AG04449 (cell line): ENCODE data around the gene C3.

Source experiments
- CTCF ChIA-PET: fragments of 350-600 bp; formaldehyde crosslinking; extraction: SDS; loops from one replicate; lab custom pipeline; 2021; ENCODE audit warnings: antibody characterized with exemption; lab: Yijun Ruan, JAX
- POLR2A ChIA-PET: fragments of 400-600, 350-600 bp; formaldehyde crosslinking; extraction: SDS; loops from one replicate; lab custom pipeline; 2020; ENCODE audit warnings: antibody characterized with exemption, inconsistent platforms; lab: Yijun Ruan, JAX
- DNase-seq: peaks from one replicate; pipeline ENCODE4 v3.0.0-alpha.2; 2010; ENCODE audit warnings: low read depth, low spot score
- H3K4me3 ChIP-seq: 2 replicates; pipeline ENCODE4 v1.5.1; 2011; ENCODE audit warnings: low read depth, mild to moderate bottlenecking, control low read depth, low read length
- CTCF ChIP-seq: IDR thresholded peaks from one replicate; pipeline ENCODE4 v1.5.1; 2011; ENCODE audit warnings: mild to moderate bottlenecking, moderate library complexity, low read length, control low read depth, inconsistent platforms; ENCODE audit not compliant: insufficient read depth; ENCODE audit errors: missing control alignments

C3 gene

GRCh38 chr19:6685962-6686627 lies 34.4 kb downstream of the C3 start:
- CTCF ChIA-PET, result interaction anchor here (1.0 kb wide), 1 partner anchor 53 kb away, joined by 3 read pairs; no protein-coding TSS in a partner anchor
- no peak for TF ChIP-seq CTCF
- DNase-seq, result no peak
- POLR2A ChIA-PET, result no interaction called here
- H3K4me3 ChIP-seq, result no peak overlapping the region

- DNase-seq, result no peak
- ChIA-PET POLR2A (no interaction called here), CTCF (no interaction called here)
- no peak overlapping the region for H3K4me3 ChIP-seq
- TF ChIP-seq CTCF, result no peak
These were observed 35.0 kb downstream of the C3 start for GRCh38 chr19:6685482-6685881.

GRCh38 chr19:6683971-6684370 lies 36.5 kb downstream of the C3 start:
- no peak for TF ChIP-seq CTCF
- no peak for DNase-seq
- no peak overlapping the region for H3K4me3 ChIP-seq
- POLR2A ChIA-PET, result no interaction called here
- CTCF ChIA-PET, result no interaction called here

- no peak for TF ChIP-seq CTCF
- ChIA-PET CTCF (no interaction called here), POLR2A (no interaction called here)
- no peak overlapping the region for H3K4me3 ChIP-seq
- no peak for DNase-seq
These were observed 37.8 kb downstream of the C3 start for GRCh38 chr19:6682607-6683128.

- no peak overlapping the region for H3K4me3 ChIP-seq
- no peak for DNase-seq
- TF ChIP-seq CTCF, result no peak
- ChIA-PET CTCF (no interaction called here), POLR2A (interaction anchor here (1.1 kb wide), 1 partner anchor 149 kb away, joined by 4 read pairs; the partner anchor contains the start of gene TNFSF9)
These were observed 40.3 kb downstream of the C3 start for GRCh38 chr19:6680141-6680540.

GRCh38 chr19:6679139-6679538 lies 41.3 kb downstream of the C3 start:
- ChIA-PET CTCF (no interaction called here), POLR2A (no interaction called here)
- TF ChIP-seq CTCF, result no peak
- no peak for DNase-seq
- H3K4me3 ChIP-seq, result no peak overlapping the region
